D721Med (cell line): ENCODE measurements around the gene LCTL.
"Not testable (repeated sequence)": the region's sequence is repeated elsewhere in the genome, so short reads cannot be mapped to it uniquely, and the experiment has no call there.

Experiments
- DNase-seq: peaks from one replicate; pipeline ENCODE4 v3.0.0; 2011; ENCODE audit warnings: low spot score; ENCODE audit not compliant: insufficient read length
- FAIRE-seq: peaks from 2 replicates; lab custom pipeline; 2011; peaks lifted over from hg19 to GRCh38; lab: Jason Lieb, UNC
- TF ChIP-seq, protein P1 (sequence below): IDR thresholded peaks from 2 replicates; pipeline ENCODE4 v1.5.1; 2012; ENCODE audit warnings: mild to moderate bottlenecking, control low read depth; ENCODE audit not compliant: insufficient read depth; ENCODE audit errors: missing control alignments

Gene LCTL

DNA sequence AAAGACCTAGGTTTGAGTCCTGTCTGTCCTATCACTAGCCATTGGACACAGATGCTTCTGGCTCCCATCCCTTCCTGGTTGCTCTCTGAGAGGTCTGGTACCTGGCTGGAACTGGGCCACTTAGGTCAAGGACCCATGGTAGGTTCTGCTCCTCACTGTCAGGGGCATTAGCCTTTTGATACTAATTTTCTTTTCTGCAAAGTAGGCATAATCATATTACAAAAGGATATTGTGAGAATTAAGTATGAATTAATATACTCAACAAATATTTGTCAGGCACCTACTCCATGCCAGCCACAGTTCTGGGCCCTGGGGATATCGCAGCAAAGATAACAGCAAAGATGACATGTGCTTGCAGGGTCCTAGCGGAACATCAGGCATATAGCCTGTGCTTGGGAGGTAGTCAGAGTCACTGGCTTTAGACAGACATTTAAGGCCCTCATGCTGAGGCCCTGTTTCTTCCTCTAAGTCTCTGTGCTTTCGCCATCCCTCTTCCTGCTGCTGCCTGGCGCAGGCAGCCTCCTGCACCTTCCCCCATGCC lies 25.6 kb upstream of the LCTL start:
- DNase-seq: no peak
- TF ChIP-seq, protein P1, sequence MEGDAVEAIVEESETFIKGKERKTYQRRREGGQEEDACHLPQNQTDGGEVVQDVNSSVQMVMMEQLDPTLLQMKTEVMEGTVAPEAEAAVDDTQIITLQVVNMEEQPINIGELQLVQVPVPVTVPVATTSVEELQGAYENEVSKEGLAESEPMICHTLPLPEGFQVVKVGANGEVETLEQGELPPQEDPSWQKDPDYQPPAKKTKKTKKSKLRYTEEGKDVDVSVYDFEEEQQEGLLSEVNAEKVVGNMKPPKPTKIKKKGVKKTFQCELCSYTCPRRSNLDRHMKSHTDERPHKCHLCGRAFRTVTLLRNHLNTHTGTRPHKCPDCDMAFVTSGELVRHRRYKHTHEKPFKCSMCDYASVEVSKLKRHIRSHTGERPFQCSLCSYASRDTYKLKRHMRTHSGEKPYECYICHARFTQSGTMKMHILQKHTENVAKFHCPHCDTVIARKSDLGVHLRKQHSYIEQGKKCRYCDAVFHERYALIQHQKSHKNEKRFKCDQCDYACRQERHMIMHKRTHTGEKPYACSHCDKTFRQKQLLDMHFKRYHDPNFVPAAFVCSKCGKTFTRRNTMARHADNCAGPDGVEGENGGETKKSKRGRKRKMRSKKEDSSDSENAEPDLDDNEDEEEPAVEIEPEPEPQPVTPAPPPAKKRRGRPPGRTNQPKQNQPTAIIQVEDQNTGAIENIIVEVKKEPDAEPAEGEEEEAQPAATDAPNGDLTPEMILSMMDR: no peak
- FAIRE-seq: no peak

DNA sequence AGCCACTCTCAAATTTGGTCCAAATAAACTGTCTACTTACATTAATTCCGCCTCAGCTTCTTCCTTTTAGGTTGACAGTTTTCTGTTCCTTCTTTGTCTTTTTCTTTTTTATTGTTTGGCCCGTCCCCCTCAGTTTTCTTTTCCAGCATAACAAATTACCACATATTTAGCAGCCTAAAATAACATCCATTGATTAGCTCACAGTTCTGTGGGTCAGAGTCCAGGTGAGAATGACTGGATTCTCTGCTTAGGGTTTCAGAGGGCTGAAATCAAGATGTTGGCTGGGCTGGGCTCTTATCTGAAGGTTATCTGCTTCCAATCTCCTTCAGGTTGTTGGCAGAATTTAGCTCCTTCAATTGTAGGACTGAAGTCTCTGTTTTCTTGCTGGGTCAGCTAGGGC lies 24.6 kb upstream of the LCTL start:
- FAIRE-seq (no peak), DNase-seq (no peak)
- TF ChIP-seq, protein P1: no peak

DNA sequence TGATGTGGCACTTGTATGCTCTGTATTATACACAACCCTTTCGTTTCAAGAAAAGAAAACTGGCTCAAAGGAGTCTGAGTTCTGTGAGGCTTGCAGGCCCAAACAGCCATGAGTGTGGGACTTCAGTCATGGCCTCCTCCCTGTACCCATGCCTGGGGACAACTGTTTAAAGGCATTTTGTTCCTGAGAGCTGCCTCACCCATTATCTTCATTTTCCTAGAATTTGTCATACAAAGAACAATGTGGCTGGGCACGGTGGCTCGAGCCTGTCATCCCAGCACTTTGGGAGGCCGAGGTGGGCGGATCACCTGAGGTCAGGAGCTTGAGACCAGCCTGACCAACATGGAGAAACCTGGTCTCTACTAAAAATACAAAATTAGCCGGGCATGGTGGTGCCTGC lies 23.6 kb upstream of the LCTL start:
- DNase-seq, FAIRE-seq: not testable (repeated sequence)

DNA sequence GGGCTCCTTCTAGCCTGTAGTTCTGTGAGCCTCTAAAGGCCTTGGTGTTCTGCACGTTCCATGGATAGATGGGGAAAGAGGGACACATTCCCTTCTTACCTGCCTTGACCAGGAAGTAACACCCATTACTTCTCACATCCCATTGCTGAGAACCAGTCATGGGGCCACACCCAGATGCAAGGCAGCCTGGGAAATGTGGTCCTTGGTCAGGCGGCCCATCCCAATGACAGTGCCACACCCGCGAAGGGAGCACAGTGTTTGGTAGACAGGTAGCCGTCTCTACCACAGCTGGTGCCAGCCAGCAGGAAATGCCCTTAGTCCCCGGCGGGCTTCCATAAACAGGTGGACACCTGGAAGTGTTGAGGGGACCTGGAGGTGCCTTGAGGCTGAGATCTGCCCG lies 23.2 kb upstream of the LCTL start:
- TF ChIP-seq, protein P1: no peak
- FAIRE-seq: no peak
- no peak for DNase-seq

DNA sequence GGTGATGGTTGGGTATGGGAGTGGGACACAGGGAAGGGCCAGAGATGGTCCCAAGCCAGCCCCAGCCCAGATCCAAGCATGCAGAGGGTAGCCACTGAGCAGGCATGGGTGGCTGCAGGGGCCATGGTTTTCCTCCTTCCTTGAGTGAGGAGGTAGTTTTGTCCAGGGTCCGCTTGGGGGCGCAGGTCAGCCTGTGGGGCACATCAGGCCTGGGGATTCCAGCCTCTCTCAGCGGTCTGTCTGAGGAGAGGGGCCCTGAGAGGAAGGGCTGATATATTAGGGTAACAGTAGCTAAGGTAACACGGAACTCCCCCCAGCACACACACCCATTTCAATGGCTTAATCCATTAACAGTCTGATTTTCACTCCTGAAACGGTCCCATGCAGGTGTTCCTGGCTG lies 22.7 kb upstream of the LCTL start:
- DNase-seq (no peak), FAIRE-seq (no peak)
- TF ChIP-seq, protein P1: no peak

DNA sequence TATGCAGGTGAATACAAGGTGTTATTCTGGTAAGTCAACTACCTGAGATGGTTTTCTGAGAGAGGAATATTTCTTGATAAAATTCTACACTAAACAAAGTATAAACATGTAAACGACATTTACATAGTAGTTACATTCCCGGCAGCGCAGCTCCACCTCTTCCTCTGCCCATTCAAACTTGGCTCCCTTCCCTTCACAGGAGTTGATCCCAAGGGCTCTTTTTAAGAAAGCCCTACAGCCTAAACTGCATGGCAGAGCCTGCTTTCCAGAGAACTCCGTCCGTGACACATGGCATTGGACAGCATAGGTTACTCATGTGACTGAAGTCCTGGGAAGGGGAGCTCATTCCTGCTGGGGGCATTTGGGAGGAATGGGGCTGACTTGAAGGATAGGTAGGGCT lies 22.0 kb upstream of the LCTL start:
- FAIRE-seq (no peak), DNase-seq (no peak)
- TF ChIP-seq, protein P1: no peak

DNA sequence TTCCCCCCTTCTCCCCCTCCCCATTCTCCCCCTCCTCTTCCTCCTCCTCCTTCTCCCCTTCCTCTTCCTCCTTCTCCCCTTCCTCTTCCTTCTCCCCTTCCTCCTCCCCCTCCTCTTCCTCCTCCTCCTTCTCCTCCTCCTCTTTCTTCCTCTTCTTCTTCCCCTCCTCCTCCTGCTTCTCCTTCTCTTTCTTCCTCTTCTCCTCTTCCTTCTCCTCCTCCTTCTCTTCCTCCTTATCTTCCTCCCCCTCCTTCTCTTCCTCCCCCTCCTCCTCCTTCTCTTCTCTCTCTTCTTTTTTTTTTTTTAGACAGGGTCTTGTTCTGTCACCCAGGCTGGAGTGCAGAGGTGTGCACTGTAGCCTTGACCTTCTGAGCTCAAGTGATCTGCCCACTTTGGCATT lies 21.2 kb upstream of the LCTL start:
- no peak for DNase-seq
- no peak for FAIRE-seq
- TF ChIP-seq, protein P1: no peak
